Loucy (cell line): Measurements from ENCODE around the gene TUBGCP4.

Experiments
- H2AFZ ChIP-seq: fragments of 200-600 bp; sonication (generic); 2 replicates; pipeline ENCODE4 v1.6.0; 2016; ENCODE audit warnings: antibody characterized with exemption, mild to moderate bottlenecking, low read length, moderate library complexity
- H3F3A ChIP-seq: fragments of 200-600 bp; 2 replicates; pipeline ENCODE4 v1.6.0; 2016; ENCODE audit warnings: antibody characterized with exemption, low read depth, mild to moderate bottlenecking
- H3K27me3 ChIP-seq: fragments of 200-600 bp; sonication (generic); 2 replicates; pipeline ENCODE4 v1.6.1; 2014; ENCODE audit warnings: low read length, mild to moderate bottlenecking; ENCODE audit not compliant: insufficient read depth, poor library complexity, severe bottlenecking
- H3K36me3 ChIP-seq: fragments of 200-600 bp; sonication (generic); 2 replicates; pipeline ENCODE4 v1.6.1; 2016; ENCODE audit warnings: low read length; ENCODE audit not compliant: insufficient read depth
- H3K4me1 ChIP-seq: fragments of 200-600 bp; sonication (generic); 2 replicates; pipeline ENCODE4 v1.5.1; 2014; ENCODE audit warnings: low read length, mild to moderate bottlenecking; ENCODE audit not compliant: insufficient read depth, poor library complexity, severe bottlenecking
- H3K4me2 ChIP-seq: fragments of 200-600 bp; sonication (generic); 2 replicates; pipeline ENCODE4 v1.6.0; 2014; ENCODE audit warnings: antibody characterized with exemption, low read length, low read depth, mild to moderate bottlenecking; ENCODE audit not compliant: poor library complexity, severe bottlenecking
- H3K4me3 ChIP-seq: fragments of 200-600 bp; sonication (generic); 2 replicates; pipeline ENCODE4 v1.5.1; 2014; ENCODE audit warnings: low read length, mild to moderate bottlenecking, mixed read lengths; ENCODE audit not compliant: poor library complexity, severe bottlenecking
- H3K79me2 ChIP-seq: fragments of 200-600 bp; sonication (generic); 2 replicates; pipeline ENCODE4 v1.6.1; 2014; ENCODE audit warnings: low read length; ENCODE audit not compliant: insufficient read depth
- H3K9ac ChIP-seq: fragments of 200-600 bp; sonication (generic); 2 replicates; pipeline ENCODE4 v1.6.0; 2014; ENCODE audit warnings: mild to moderate bottlenecking, low read depth, low read length, moderate library complexity; ENCODE audit not compliant: poor library complexity, severe bottlenecking
- H3K9me2 ChIP-seq: fragments of 200-600 bp; sonication (generic); replicated peaks from 2 replicates; pipeline ENCODE4 v1.6.1; 2016; ENCODE audit warnings: low read depth, low read length, mixed read lengths
- H3K9me3 ChIP-seq: fragments of 200-600 bp; sonication (generic); 2 replicates; pipeline ENCODE4 v1.6.1; 2014; ENCODE audit warnings: mild to moderate bottlenecking, antibody characterized with exemption, low read length, low read depth; ENCODE audit not compliant: insufficient read depth
- H4K20me1 ChIP-seq: fragments of 200-600 bp; sonication (generic); 2 replicates; pipeline ENCODE4 v1.6.0; 2014; ENCODE audit warnings: antibody characterized with exemption, low read length, mild to moderate bottlenecking; ENCODE audit not compliant: insufficient read depth, poor library complexity, severe bottlenecking
- CTCF ChIP-seq: fragments of 200-600 bp; sonication (generic); conservative IDR thresholded peaks from 2 replicates; pipeline ENCODE4 v1.5.1; 2014; ENCODE audit warnings: mild to moderate bottlenecking, antibody characterized with exemption, low read length
- EZH2phosphoT487 ChIP-seq: fragments of 200-600 bp; IDR thresholded peaks from 2 replicates; pipeline ENCODE4 v1.6.1; 2018; ENCODE audit warnings: antibody characterized with exemption, mild to moderate bottlenecking, moderate library complexity, borderline replicate concordance

The TUBGCP4 gene

GRCh38 chr15:43404130-43404529, 33.2 kb downstream of the TUBGCP4 start:
- H3K79me2 ChIP-seq: no peaks in the 10 kb centered on the region
- TF ChIP-seq EZH2phosphoT487 (no peak), CTCF (no peak)
- H3K4me3 ChIP-seq: no peak overlapping the region
- no peaks in the 10 kb centered on the region for H3K9me2 ChIP-seq
- no peaks in the 10 kb centered on the region for H3K4me1 ChIP-seq
- H2AFZ ChIP-seq: no peak overlapping the region
- no peaks in the 10 kb centered on the region for H3K27me3 ChIP-seq
- H3K36me3 ChIP-seq: peaks cover 92% of the 10 kb centered on the region; the same call in 1 of the 2 replicates
- H4K20me1 ChIP-seq: no peaks in the 10 kb centered on the region
- no peak overlapping the region for H3K9ac ChIP-seq
- no peaks in the 10 kb centered on the region for H3K9me3 ChIP-seq
- H3F3A ChIP-seq: no peaks in the 10 kb centered on the region
- no peak overlapping the region for H3K4me2 ChIP-seq

GRCh38 chr15:43406189-43406588, 35.3 kb downstream of the TUBGCP4 start:
- Histone ChIP-seq H3K4me1 (no peaks in the 10 kb centered on the region), H3K27me3 (no peaks in the 10 kb centered on the region), H3K4me3 (no peak overlapping the region), H3K9ac (no peak overlapping the region), H3K9me2 (no peaks in the 10 kb centered on the region), H2AFZ (no peak overlapping the region), H4K20me1 (no peaks in the 10 kb centered on the region), H3K36me3 (peaks cover 90% of the 10 kb centered on the region; the same call in 1 of the 2 replicates), H3F3A (no peaks in the 10 kb centered on the region), H3K9me3 (no peaks in the 10 kb centered on the region), H3K79me2 (no peaks in the 10 kb centered on the region), H3K4me2 (no peak overlapping the region)
- no peak for TF ChIP-seq EZH2phosphoT487
- TF ChIP-seq CTCF: no peak

GRCh38 chr15:43406808-43407207, 35.9 kb downstream of the TUBGCP4 start:
- Histone ChIP-seq H4K20me1 (no peaks in the 10 kb centered on the region), H3K79me2 (no peaks in the 10 kb centered on the region), H3K36me3 (peaks cover 88% of the 10 kb centered on the region; the same call in 1 of the 2 replicates), H3K9me2 (no peaks in the 10 kb centered on the region), H3K4me2 (no peak overlapping the region), H2AFZ (no peak overlapping the region), H3K9me3 (no peaks in the 10 kb centered on the region), H3K9ac (no peak overlapping the region), H3F3A (no peaks in the 10 kb centered on the region), H3K4me3 (no peak overlapping the region), H3K27me3 (no peaks in the 10 kb centered on the region), H3K4me1 (no peaks in the 10 kb centered on the region)
- TF ChIP-seq CTCF (no peak), EZH2phosphoT487 (no peak)
